Colonic mucosa (tissue), 4 donors: ENCODE measurements around the gene TRIM67. TPM values are rescaled to one million over a fixed set of nuclear protein-coding genes. Genes with fewer than 3 reads are reported as not detected.
"Not testable (repeated sequence)": the region's sequence is repeated elsewhere in the genome, so short reads cannot be mapped to it uniquely, and the experiment has no call there.

Experiments
- DNase-seq: peaks from one replicate; pipeline ENCODE4 v3.0.0-alpha.2; 2020
- H3K27ac ChIP-seq: fragments of 200-600 bp; one replicate; pipeline ENCODE4 v1.8.0; 2021
- H3K27me3 ChIP-seq: fragments of 200-600 bp; one replicate; pipeline ENCODE4 v1.8.0; 2021
- H3K36me3 ChIP-seq: fragments of 200-600 bp; one replicate; pipeline ENCODE4 v1.8.0; 2021
- H3K4me1 ChIP-seq: fragments of 200-600 bp; one replicate; pipeline ENCODE4 v1.8.0; 2021; ENCODE audit warnings: mild to moderate bottlenecking
- H3K4me3 ChIP-seq: fragments of 200-600 bp; one replicate; pipeline ENCODE4 v1.8.0; 2021
- H3K9ac ChIP-seq, 2 donors: one replicate each; pipeline ENCODE4 v1.7.0; 2013; ENCODE audit warnings: control low read depth in 2 of 2, low read depth in 2 of 2, low read length in 2 of 2
- H3K9me3 ChIP-seq: fragments of 200-600 bp; one replicate; pipeline ENCODE4 v1.8.0; 2021
- CTCF ChIP-seq: fragments of 200-600 bp; IDR thresholded peaks from one replicate; pipeline ENCODE4 v1.8.0; 2022; ENCODE audit warnings: antibody characterized with exemption, mild to moderate bottlenecking
- intact Hi-C: fragments of 100-400 bp; cut with DNase I; formaldehyde crosslinking; loops from one replicate; pipeline ENCODE4 v1.14.1; 2022
- total RNA-seq, 2 donors: library from RNA; stranded (reverse); fragmentation: NEBNext Ultra II Directional in 1 of 2; extraction: Animal tissue kit (Norgen Biotek cat#: 25700) in 1 of 2; gene quantifications; one replicate each; pipeline ENCODE4 v1.2.1, GENCODE V29; 2021
- donor health status: healthy.
- donor health status: DM: no; HTN: no; CAD: no.
- donor health status: DM: no; HTN: no; CAD: no.

TRIM67 gene
- total RNA-seq, 2 donors from 2014 or later = 0.03 TPM; not detected in 1

GRCh38 chr1:231151811-231152210 lies 10.0 kb upstream of the TRIM67 start:
- Histone ChIP-seq H3K36me3 (no peaks in the 10 kb centered on the region), H3K9ac (no peak overlapping the region), H3K4me1 (no peaks in the 10 kb centered on the region), H3K27ac (no peak overlapping the region), H3K4me3 (no peak overlapping the region), H3K9me3 (no peaks in the 10 kb centered on the region), H3K27me3 (no peaks in the 10 kb centered on the region)
- intact Hi-C loops = no loop called here
- TF ChIP-seq CTCF = no peak
- DNase-seq = no peak

GRCh38 chr1:231153726-231154125 lies 8.1 kb upstream of the TRIM67 start:
- intact Hi-C loops = no loop called here
- H3K4me3 ChIP-seq = no peak overlapping the region
- H3K9ac ChIP-seq = no peak overlapping the region
- no peak for TF ChIP-seq CTCF
- DNase-seq = no peak
- no peaks in the 10 kb centered on the region for H3K27me3 ChIP-seq
- H3K4me1 ChIP-seq = no peaks in the 10 kb centered on the region
- H3K36me3 ChIP-seq = no peaks in the 10 kb centered on the region
- no peak overlapping the region for H3K27ac ChIP-seq
- no peaks in the 10 kb centered on the region for H3K9me3 ChIP-seq

- Histone ChIP-seq H3K27me3 (peaks cover 14% of the 10 kb centered on the region), H3K36me3 (no peaks in the 10 kb centered on the region), H3K4me1 (no peaks in the 10 kb centered on the region), H3K9me3 (no peaks in the 10 kb centered on the region), H3K9ac (no peak overlapping the region), H3K4me3 (no peak overlapping the region), H3K27ac (no peak overlapping the region)
- no peak for DNase-seq
- no peak for TF ChIP-seq CTCF
- intact Hi-C loops = no loop called here
These were observed 6.0 kb upstream of the TRIM67 start for GRCh38 chr1:231155808-231156207.

GRCh38 chr1:231157311-231157710 lies 4.5 kb upstream of the TRIM67 start:
- Histone ChIP-seq H3K4me3 (no peak overlapping the region), H3K36me3 (no peaks in the 10 kb centered on the region), H3K27me3 (peaks cover 29% of the 10 kb centered on the region), H3K9me3 (no peaks in the 10 kb centered on the region), H3K4me1 (peaks cover under 1% of the 10 kb centered on the region), H3K27ac (no peak overlapping the region), H3K9ac (no peak overlapping the region)
- intact Hi-C loops = no loop called here
- TF ChIP-seq CTCF = no peak
- DNase-seq = no peak

- peaks cover 37% of the 10 kb centered on the region for H3K27me3 ChIP-seq
- H3K27ac ChIP-seq, H3K36me3 ChIP-seq, H3K4me1 ChIP-seq, H3K9me3 ChIP-seq, H3K9ac ChIP-seq, intact Hi-C loops, DNase-seq, H3K4me3 ChIP-seq: not testable (repeated sequence)
These were observed 3.7 kb upstream of the TRIM67 start for GRCh38 chr1:231158141-231158540.

GRCh38 chr1:231159202-231159962 lies 2.5 kb upstream of the TRIM67 start:
- no peak overlapping the region for H3K4me3 ChIP-seq
- DNase-seq = no peak
- no peak overlapping the region for H3K27ac ChIP-seq
- intact Hi-C loops = no loop called here
- H3K4me1 ChIP-seq = peaks cover 12% of the 10 kb centered on the region
- H3K9me3 ChIP-seq = no peaks in the 10 kb centered on the region
- peaks cover 50% of the 10 kb centered on the region for H3K27me3 ChIP-seq
- no peak overlapping the region for H3K9ac ChIP-seq
- H3K36me3 ChIP-seq = no peaks in the 10 kb centered on the region
- no peak for TF ChIP-seq CTCF
